ENCODE measurements around the gene FILIP1L.

Gene FILIP1L

DNA sequence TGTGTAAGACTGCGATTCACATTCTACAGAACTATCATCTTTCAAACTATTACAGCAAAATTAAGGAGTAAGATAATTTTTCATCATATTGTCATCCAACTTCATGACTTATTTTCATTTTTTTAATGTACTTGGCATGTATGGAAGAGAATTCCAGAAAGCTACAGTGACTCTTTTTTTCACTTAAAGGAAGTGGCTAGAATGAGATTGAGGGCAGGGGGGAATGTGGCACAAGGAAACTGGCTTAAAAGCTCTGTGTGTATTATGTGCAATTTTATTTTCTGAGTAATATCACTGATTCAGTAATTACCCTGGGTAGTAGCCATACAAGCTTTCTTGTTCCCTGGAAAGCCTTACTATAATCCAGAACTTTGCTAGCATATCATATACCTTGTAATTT is 94.6 kb downstream of the FILIP1L start:
- H3K27me3 ChIP-seq (ENCODE audit: low read length): no peaks in the 10 kb centered on the region
- no peaks in the 10 kb centered on the region for H3F3A ChIP-seq (ENCODE audit: insufficient read depth)
- H3K36me3 ChIP-seq (ENCODE audit: low read length): no peaks in the 10 kb centered on the region
- H3K9ac ChIP-seq (ENCODE audit: low read length): no peak overlapping the region
- TF ChIP-seq, protein P1, sequence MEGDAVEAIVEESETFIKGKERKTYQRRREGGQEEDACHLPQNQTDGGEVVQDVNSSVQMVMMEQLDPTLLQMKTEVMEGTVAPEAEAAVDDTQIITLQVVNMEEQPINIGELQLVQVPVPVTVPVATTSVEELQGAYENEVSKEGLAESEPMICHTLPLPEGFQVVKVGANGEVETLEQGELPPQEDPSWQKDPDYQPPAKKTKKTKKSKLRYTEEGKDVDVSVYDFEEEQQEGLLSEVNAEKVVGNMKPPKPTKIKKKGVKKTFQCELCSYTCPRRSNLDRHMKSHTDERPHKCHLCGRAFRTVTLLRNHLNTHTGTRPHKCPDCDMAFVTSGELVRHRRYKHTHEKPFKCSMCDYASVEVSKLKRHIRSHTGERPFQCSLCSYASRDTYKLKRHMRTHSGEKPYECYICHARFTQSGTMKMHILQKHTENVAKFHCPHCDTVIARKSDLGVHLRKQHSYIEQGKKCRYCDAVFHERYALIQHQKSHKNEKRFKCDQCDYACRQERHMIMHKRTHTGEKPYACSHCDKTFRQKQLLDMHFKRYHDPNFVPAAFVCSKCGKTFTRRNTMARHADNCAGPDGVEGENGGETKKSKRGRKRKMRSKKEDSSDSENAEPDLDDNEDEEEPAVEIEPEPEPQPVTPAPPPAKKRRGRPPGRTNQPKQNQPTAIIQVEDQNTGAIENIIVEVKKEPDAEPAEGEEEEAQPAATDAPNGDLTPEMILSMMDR (IDR thresholded peaks at IDR 0.05; ENCODE audit: insufficient read depth, low read length, poor library complexity, severe bottlenecking): no peak
- TF ChIP-seq EZH2phosphoT487 (conservative IDR thresholded peaks at IDR 0.05; ENCODE audit: low read length): no peak
- no peak overlapping the region for H3K27ac ChIP-seq (ENCODE audit: low read depth, low read length)
- H4K20me1 ChIP-seq (ENCODE audit: low read depth, low read length): no peaks in the 10 kb centered on the region
- H3K79me2 ChIP-seq (ENCODE audit: insufficient read depth, low read length): no peaks in the 10 kb centered on the region
- H3K9me3 ChIP-seq (ENCODE audit: insufficient read depth, low read length): no peaks in the 10 kb centered on the region
- H3K4me2 ChIP-seq (ENCODE audit: low read depth, low read length, poor library complexity, severe bottlenecking): no peak overlapping the region
- H3K9me2 ChIP-seq (replicated peaks; ENCODE audit: insufficient read depth, low read length): no peaks in the 10 kb centered on the region
- H3K4me3 ChIP-seq (ENCODE audit: insufficient read depth, low read length, poor library complexity, severe bottlenecking): no peak overlapping the region
- no peak overlapping the region for H2AFZ ChIP-seq (ENCODE audit: low read depth, low read length, severe bottlenecking)

DNA sequence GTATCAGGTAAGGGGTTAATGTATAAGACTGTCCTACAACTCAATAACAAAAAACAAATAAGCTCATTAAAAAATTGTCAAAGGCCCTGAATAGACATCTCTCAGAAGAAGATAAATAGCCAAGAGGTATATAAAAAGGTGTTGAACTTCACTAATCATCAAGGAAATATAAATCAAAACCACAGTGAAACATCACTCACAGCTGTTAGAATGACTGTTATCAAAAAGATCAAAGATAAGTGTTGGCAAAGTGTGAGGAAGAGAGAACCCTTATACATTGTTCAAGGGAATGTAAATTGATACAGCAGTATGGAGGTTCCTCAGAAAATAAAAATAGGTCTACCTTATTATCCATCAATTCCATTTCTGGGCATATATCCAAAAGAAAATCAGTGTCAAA is 95.5 kb downstream of the FILIP1L start:
- TF ChIP-seq, protein P1 (IDR thresholded peaks at IDR 0.05; ENCODE audit: insufficient read depth, low read length, poor library complexity, severe bottlenecking): no peak
- no peak for TF ChIP-seq EZH2phosphoT487 (conservative IDR thresholded peaks at IDR 0.05; ENCODE audit: low read length)
- H3K4me3 ChIP-seq (ENCODE audit: insufficient read depth, low read length, poor library complexity, severe bottlenecking): no peak overlapping the region
- no peaks in the 10 kb centered on the region for H3K9me2 ChIP-seq (replicated peaks; ENCODE audit: insufficient read depth, low read length)
- H3K4me2 ChIP-seq (ENCODE audit: low read depth, low read length, poor library complexity, severe bottlenecking): no peak overlapping the region
- no peak overlapping the region for H3K27ac ChIP-seq (ENCODE audit: low read depth, low read length)
- H3K27me3 ChIP-seq (ENCODE audit: low read length): no peaks in the 10 kb centered on the region
- no peaks in the 10 kb centered on the region for H3K36me3 ChIP-seq (ENCODE audit: low read length)
- no peaks in the 10 kb centered on the region for H4K20me1 ChIP-seq (ENCODE audit: low read depth, low read length)
- no peak overlapping the region for H3K9ac ChIP-seq (ENCODE audit: low read length)
- H3F3A ChIP-seq (ENCODE audit: insufficient read depth): no peaks in the 10 kb centered on the region
- no peaks in the 10 kb centered on the region for H3K9me3 ChIP-seq (ENCODE audit: insufficient read depth, low read length)
- H2AFZ ChIP-seq (ENCODE audit: low read depth, low read length, severe bottlenecking): no peak overlapping the region
- no peaks in the 10 kb centered on the region for H3K79me2 ChIP-seq (ENCODE audit: insufficient read depth, low read length)

DNA sequence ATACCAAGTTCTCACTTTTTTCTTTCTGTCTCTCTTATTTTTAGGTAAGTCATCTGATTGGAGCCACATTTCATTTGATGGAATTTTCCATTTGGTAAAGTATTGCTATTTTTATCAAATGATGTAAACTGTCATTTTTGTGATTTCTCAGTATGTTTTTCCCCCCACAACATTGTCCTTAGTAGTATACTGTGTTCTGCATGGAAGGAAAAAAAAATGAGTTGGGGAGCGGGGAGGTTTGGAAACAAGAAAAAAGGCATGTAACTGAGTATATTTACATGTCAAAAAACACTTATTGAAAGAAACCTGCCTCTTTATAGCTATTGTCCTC is 104.2 kb downstream of the FILIP1L start:
- TF ChIP-seq, protein P1 (IDR thresholded peaks at IDR 0.05; ENCODE audit: insufficient read depth, low read length, poor library complexity, severe bottlenecking): no peak
- TF ChIP-seq EZH2phosphoT487 (conservative IDR thresholded peaks at IDR 0.05; ENCODE audit: low read length): no peak
- Histone ChIP-seq H4K20me1 (ENCODE audit: low read depth, low read length) (no peaks in the 10 kb centered on the region), H3K9ac (ENCODE audit: low read length) (no peak overlapping the region), H3K9me2 (replicated peaks; ENCODE audit: insufficient read depth, low read length) (no peaks in the 10 kb centered on the region), H3K9me3 (ENCODE audit: insufficient read depth, low read length) (no peaks in the 10 kb centered on the region), H3K27ac (ENCODE audit: low read depth, low read length) (no peak overlapping the region), H3K27me3 (ENCODE audit: low read length) (no peaks in the 10 kb centered on the region), H3K4me2 (ENCODE audit: low read depth, low read length, poor library complexity, severe bottlenecking) (no peak overlapping the region), H3K36me3 (ENCODE audit: low read length) (no peaks in the 10 kb centered on the region; the same call in 1 of the 2 replicates), H3K4me3 (ENCODE audit: insufficient read depth, low read length, poor library complexity, severe bottlenecking) (no peak overlapping the region), H3K79me2 (ENCODE audit: insufficient read depth, low read length) (no peaks in the 10 kb centered on the region), H3F3A (ENCODE audit: insufficient read depth) (no peaks in the 10 kb centered on the region), H2AFZ (ENCODE audit: low read depth, low read length, severe bottlenecking) (no peak overlapping the region)
